Breast epithelium (tissue), 4 donors: ENCODE data around the gene ASB12. TPM values are rescaled to one million over a fixed set of nuclear protein-coding genes. Genes with fewer than 3 reads are reported as not detected.

ENCODE experiments used
- DNase-seq, 2 donors: peaks; one replicate each; pipeline ENCODE4 v3.0.0-alpha.2; 2019; ENCODE audit warnings: low spot score in 2 of 2
- H3K27ac ChIP-seq, 2 donors: fragments of 200-600 bp; sonication (generic) in 1 of 2; one replicate each; pipeline ENCODE4 v1.5.1; 2016 to 2019; ENCODE audit warnings: mild to moderate bottlenecking in 1 of 2
- H3K27me3 ChIP-seq, 2 donors: fragments of 200-600 bp; sonication (generic) in 1 of 2; one replicate each; pipeline versions ENCODE4 v1.5.1 to v1.6.0; 2017 to 2019; ENCODE audit warnings: control low read depth in 1 of 2, mild to moderate bottlenecking in 1 of 2
- H3K36me3 ChIP-seq: fragments of 200-600 bp; one replicate; pipeline ENCODE4 v1.5.1; 2019
- H3K4me1 ChIP-seq, 2 donors: fragments of 200-600 bp; sonication (generic); one replicate each; pipeline ENCODE4 v1.5.1; 2016 to 2019; ENCODE audit warnings: control low read depth in 1 of 2
- H3K4me3 ChIP-seq, 3 donors: fragments of 200-600 bp; sonication (generic); 1 replicate in 2 of 3; 2 replicates in 1 of 3; pipeline ENCODE4 v1.5.1; 2016 to 2019; ENCODE audit warnings: mild to moderate bottlenecking in 3 of 3, moderate library complexity in 2 of 3
- H3K9me3 ChIP-seq, 2 donors: fragments of 200-600 bp; sonication (generic) in 1 of 2; one replicate each; pipeline ENCODE4 v1.5.1; 2016 to 2019; ENCODE audit warnings: control low read depth in 1 of 2
- CTCF ChIP-seq, 3 donors: fragments of 450-650 bp; IDR thresholded peaks; one replicate each; pipeline ENCODE4 v1.5.1; 2016 to 2017; ENCODE audit warnings: antibody characterized with exemption in 3 of 3, mild to moderate bottlenecking in 3 of 3, moderate library complexity in 3 of 3
- POLR2A ChIP-seq: fragments of 450-650 bp; IDR thresholded peaks from one replicate; pipeline ENCODE4 v1.6.1; 2016; ENCODE audit warnings: antibody characterized with exemption, mild to moderate bottlenecking, moderate library complexity
- POLR2AphosphoS5 ChIP-seq, 3 donors: sonication (generic); formaldehyde crosslinking; IDR thresholded peaks; one replicate each; pipeline ENCODE4 v1.6.1; 2017; ENCODE audit warnings: antibody characterized with exemption in 3 of 3
- intact Hi-C: fragments of 100-400 bp; cut with DNase I; formaldehyde crosslinking; loops from one replicate; pipeline ENCODE4 v1.15.1; 2023; ENCODE audit warnings: low total_unique reads
- total RNA-seq, 3 donors: library from RNA; depleted of rRNA; stranded (reverse); fragments of >200 nt; gene quantifications; one replicate each; pipeline ENCODE4 v1.1.0, GENCODE V29; 2016

Gene ASB12
- total RNA-seq, 3 donors from 2014 or later, result 0.29 TPM; not detected in 2

GRCh38 chrX:64186974-64187761 is 43.2 kb downstream of the ASB12 start:
- no peaks in the 10 kb centered on the region for H3K9me3 ChIP-seq
- no peaks in the 10 kb centered on the region for H3K36me3 ChIP-seq
- intact Hi-C loops, result no loop called here
- H3K27ac ChIP-seq, result no peak overlapping the region
- H3K4me3 ChIP-seq, result no peak overlapping the region
- peaks cover 0 to 10% of the 10 kb centered on the region in 2 donors for H3K27me3 ChIP-seq
- no peaks in the 10 kb centered on the region for H3K4me1 ChIP-seq
- DNase-seq, result no peak
- TF ChIP-seq CTCF (IDR thresholded peaks at IDR 0.05) (no peak), POLR2AphosphoS5 (IDR thresholded peaks at IDR 0.05) (no peak), POLR2A (no peak)

- intact Hi-C loops, result no loop called here
- no peaks in the 10 kb centered on the region for H3K36me3 ChIP-seq
- no peak overlapping the region for H3K27ac ChIP-seq
- H3K9me3 ChIP-seq, result no peaks in the 10 kb centered on the region
- TF ChIP-seq POLR2A (no peak), CTCF (IDR thresholded peaks at IDR 0.05) (no peak), POLR2AphosphoS5 (IDR thresholded peaks at IDR 0.05) (no peak)
- H3K4me3 ChIP-seq, result no peak overlapping the region
- peaks cover 0 to 17% of the 10 kb centered on the region in 2 donors for H3K27me3 ChIP-seq
- no peak for DNase-seq
- no peaks in the 10 kb centered on the region for H3K4me1 ChIP-seq
These were observed 46.0 kb downstream of the ASB12 start for GRCh38 chrX:64184396-64184795.

DNA sequence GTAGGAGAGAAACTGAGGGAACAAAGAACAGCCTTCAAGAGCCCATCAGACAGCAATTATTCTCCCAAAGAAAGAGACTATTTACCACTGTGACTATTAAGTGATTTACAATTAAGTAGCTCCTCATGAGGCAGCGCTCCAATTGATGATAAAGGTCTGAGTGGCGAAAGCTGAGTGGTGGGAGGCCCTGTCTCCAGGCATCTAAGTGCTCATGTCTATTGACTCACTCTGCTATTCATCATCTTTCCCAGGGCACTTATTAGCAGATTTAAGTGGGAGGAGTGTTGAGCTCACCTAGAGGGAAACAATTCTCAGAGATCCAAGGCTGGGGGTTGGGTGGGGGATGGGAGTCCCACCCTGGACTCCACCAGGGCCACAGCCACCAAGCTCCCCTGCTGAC is 48.2 kb downstream of the ASB12 start:
- H3K4me3 ChIP-seq, result no peak overlapping the region
- peaks cover 0 to 24% of the 10 kb centered on the region in 2 donors for H3K27me3 ChIP-seq
- no peak for DNase-seq
- TF ChIP-seq POLR2A (no peak), CTCF (IDR thresholded peaks at IDR 0.05) (no peak), POLR2AphosphoS5 (IDR thresholded peaks at IDR 0.05) (no peak)
- H3K4me1 ChIP-seq, result no peaks in the 10 kb centered on the region
- no peak overlapping the region for H3K27ac ChIP-seq
- no peaks in the 10 kb centered on the region for H3K36me3 ChIP-seq
- intact Hi-C loops, result no loop called here
- no peaks in the 10 kb centered on the region for H3K9me3 ChIP-seq

DNA sequence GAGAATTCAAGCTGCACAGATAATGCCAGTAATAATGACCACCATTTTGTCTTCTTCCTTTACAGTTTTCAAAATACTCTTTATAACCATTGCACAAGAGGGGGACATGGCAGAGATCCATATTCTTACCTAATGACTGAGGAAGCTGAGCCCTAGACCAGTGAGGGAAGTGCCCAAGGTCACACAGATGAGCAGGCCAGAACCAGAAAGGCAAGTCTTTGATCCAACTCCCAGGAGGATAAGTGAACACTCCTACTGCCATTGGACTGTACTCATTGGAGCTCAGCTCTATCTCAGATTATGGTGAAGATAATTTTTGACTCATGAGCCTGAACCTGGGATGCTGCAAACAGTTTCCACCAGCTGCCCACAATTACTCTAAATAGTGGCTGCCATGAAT is 53.5 kb downstream of the ASB12 start:
- TF ChIP-seq CTCF (IDR thresholded peaks at IDR 0.05) (no peak), POLR2A (no peak), POLR2AphosphoS5 (IDR thresholded peaks at IDR 0.05) (no peak)
- Histone ChIP-seq H3K4me3 (no peak overlapping the region), H3K9me3 (no peaks in the 10 kb centered on the region), H3K27ac (no peak overlapping the region), H3K27me3 (peaks cover 0 to 18% of the 10 kb centered on the region in 2 donors), H3K36me3 (no peaks in the 10 kb centered on the region), H3K4me1 (no peaks in the 10 kb centered on the region)
- intact Hi-C loops, result no loop called here
- no peak for DNase-seq

Other genes starting within 250 kb of the ASB12 start
- gene AMER1, start 24.9 kb downstream of the ASB12 start, total RNA-seq, result 1 to 10 TPM; 3.7 to 5.3 (median 4.3) TPM
- gene MTMR8, start 164.8 kb upstream of the ASB12 start, total RNA-seq, result 1 to 10 TPM in 2 of 3 donors, under 1 TPM in 1; 0.96 to 3.6 (median 2.2) TPM